RWPE2 (cell line): ENCODE measurements around the gene ARID5B.

Experiments used
- ATAC-seq: fragments of 200-7000 bp; cut with Tn5 transposase; 3 replicates; pipeline ENCODE4 v1.9.1; 2021; ENCODE audit warnings: low read depth
- DNase-seq: peaks from one replicate; pipeline ENCODE4 v3.0.0-alpha.2; 2020; ENCODE audit warnings: low spot score
- H3K27ac ChIP-seq: fragments of 450-650 bp; 2 replicates; pipeline ENCODE4 v1.5.1; 2017; ENCODE audit warnings: mild to moderate bottlenecking; ENCODE audit not compliant: poor library complexity, severe bottlenecking
- H3K27me3 ChIP-seq: fragments of 250-450 bp; sonication (Bioruptor Pico); 2 replicates; pipeline ENCODE4 v1.5.1; 2021; ENCODE audit warnings: mild to moderate bottlenecking, moderate library complexity; ENCODE audit not compliant: insufficient read depth, poor library complexity, severe bottlenecking
- H3K36me3 ChIP-seq: fragments of 250-450 bp; sonication (Bioruptor Pico); 2 replicates; pipeline ENCODE4 v1.5.1; 2020; ENCODE audit warnings: low read depth, mild to moderate bottlenecking, moderate library complexity
- H3K4me1 ChIP-seq: fragments of 250-450 bp; sonication (Bioruptor Pico); 2 replicates; pipeline ENCODE4 v1.5.1; 2021; ENCODE audit warnings: mild to moderate bottlenecking, moderate library complexity; ENCODE audit not compliant: insufficient read depth, poor library complexity, severe bottlenecking
- H3K4me3 ChIP-seq: fragments of 250-450 bp; sonication (Bioruptor Pico); 2 replicates; pipeline ENCODE4 v1.5.1; 2021; ENCODE audit warnings: mild to moderate bottlenecking, moderate library complexity; ENCODE audit not compliant: severe bottlenecking
- H3K9me3 ChIP-seq: fragments of 250-450 bp; sonication (Bioruptor Pico); 2 replicates; pipeline ENCODE4 v1.5.1; 2021; ENCODE audit warnings: mild to moderate bottlenecking, moderate library complexity; ENCODE audit not compliant: severe bottlenecking
- CTCF ChIP-seq: fragments of 450-650 bp; IDR thresholded peaks from one replicate; pipeline ENCODE4 v1.5.1; 2017; ENCODE audit warnings: mild to moderate bottlenecking, moderate library complexity; ENCODE audit not compliant: poor library complexity, severe bottlenecking

ARID5B gene

GRCh38 chr10:62113680-62114079 is 212.2 kb downstream of the ARID5B start:
- Histone ChIP-seq H3K27ac (no peak overlapping the region), H3K36me3 (no peaks in the 10 kb centered on the region), H3K4me3 (no peak overlapping the region), H3K4me1 (peaks cover 6% of the 10 kb centered on the region), H3K9me3 (no peaks in the 10 kb centered on the region), H3K27me3 (no peaks in the 10 kb centered on the region)
- no peak for ATAC-seq
- DNase-seq: no peak
- no peak for TF ChIP-seq CTCF

- DNase-seq: no peak
- no peak for TF ChIP-seq CTCF
These were observed 213.8 kb downstream of the ARID5B start for GRCh38 chr10:62115321-62115720.

GRCh38 chr10:62115842-62116241 is 214.3 kb downstream of the ARID5B start:
- Histone ChIP-seq H3K9me3 (no peaks in the 10 kb centered on the region), H3K4me3 (no peak overlapping the region), H3K4me1 (peaks cover 6% of the 10 kb centered on the region), H3K27me3 (no peaks in the 10 kb centered on the region), H3K36me3 (no peaks in the 10 kb centered on the region), H3K27ac (no peak overlapping the region)
- DNase-seq: no peak
- no peak for ATAC-seq
- no peak for TF ChIP-seq CTCF

More at GRCh38 chr10:62115321-62115720, 213.8 kb downstream of the ARID5B start:
- Histone ChIP-seq H3K4me3 (no peak overlapping the region), H3K9me3 (no peaks in the 10 kb centered on the region), H3K4me1 (peaks cover 6% of the 10 kb centered on the region), H3K27me3 (no peaks in the 10 kb centered on the region), H3K36me3 (no peaks in the 10 kb centered on the region), H3K27ac (no peak overlapping the region)
- ATAC-seq: no peak

- Histone ChIP-seq H3K9me3 (no peaks in the 10 kb centered on the region), H3K4me3 (no peak overlapping the region), H3K27ac (no peak overlapping the region), H3K4me1 (peaks cover 6% of the 10 kb centered on the region), H3K27me3 (no peaks in the 10 kb centered on the region), H3K36me3 (no peaks in the 10 kb centered on the region)
- DNase-seq: no peak
- ATAC-seq: peak; percentile 64
- TF ChIP-seq CTCF: no peak
These were observed 215.4 kb downstream of the ARID5B start for GRCh38 chr10:62116896-62117295.

GRCh38 chr10:62121187-62121530 is 219.7 kb downstream of the ARID5B start:
- TF ChIP-seq CTCF: no peak
- Histone ChIP-seq H3K36me3 (no peaks in the 10 kb centered on the region), H3K4me1 (no peaks in the 10 kb centered on the region), H3K4me3 (no peak overlapping the region), H3K27ac (no peak overlapping the region), H3K27me3 (no peaks in the 10 kb centered on the region), H3K9me3 (no peaks in the 10 kb centered on the region)
- DNase-seq: no peak
- ATAC-seq: no peak
